PC-9 (cell line): ENCODE data around the gene C1orf159.

Experiments used
- EZH2 ChIP-seq: fragments of 200-600 bp; sonication (generic); IDR thresholded peaks from 2 replicates; pipeline ENCODE4 v1.8.0; 2017; ENCODE audit warnings: antibody characterized with exemption, low read depth
- TF ChIP-seq, protein P1 (sequence below): fragments of 200-600 bp; sonication (generic); conservative IDR thresholded peaks from 2 replicates; pipeline ENCODE4 v1.6.1; 2017; ENCODE audit warnings: mixed run types, antibody characterized with exemption, mild to moderate bottlenecking, moderate library complexity

DNA sequence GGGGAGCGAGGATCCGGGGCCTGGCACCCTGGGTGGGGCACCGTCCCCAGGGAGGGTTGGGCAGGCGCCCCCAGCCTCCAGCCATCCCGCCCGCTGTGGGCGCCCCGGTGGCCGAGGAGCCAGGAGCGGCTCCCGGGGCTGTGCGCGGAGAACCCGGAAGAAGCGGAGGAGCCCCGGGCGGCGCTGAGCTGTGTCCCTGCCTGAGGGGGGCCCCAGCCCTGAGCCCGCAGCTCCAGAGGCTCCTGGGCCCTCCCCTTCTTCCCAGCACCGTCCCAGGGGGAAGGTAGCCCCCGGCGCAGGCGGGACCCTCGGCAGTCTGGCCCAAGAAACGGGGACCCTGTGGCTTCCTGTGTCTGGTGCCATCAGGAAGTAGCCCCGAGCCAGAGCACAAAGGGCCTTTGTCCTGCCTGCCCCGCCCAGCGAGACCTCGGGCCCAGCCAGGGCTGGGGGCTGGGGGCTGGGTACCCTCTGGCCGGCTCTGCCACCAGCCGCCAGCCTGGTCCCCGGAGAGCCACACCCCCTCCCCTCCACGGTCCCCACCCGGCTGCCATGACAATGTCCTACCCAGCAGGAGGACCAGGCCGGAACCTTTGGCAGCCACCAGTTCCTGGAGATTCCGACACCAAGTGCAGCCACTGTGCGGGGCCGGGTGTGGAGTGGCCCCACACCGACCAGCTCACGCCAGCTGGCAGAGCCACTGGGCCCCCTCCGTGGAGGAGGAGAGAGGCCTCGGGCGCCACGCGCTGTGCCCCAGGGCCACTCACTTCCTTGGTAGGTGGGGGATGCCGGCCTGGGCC is 42.2 kb upstream of the C1orf159 start:
- TF ChIP-seq, protein P1, sequence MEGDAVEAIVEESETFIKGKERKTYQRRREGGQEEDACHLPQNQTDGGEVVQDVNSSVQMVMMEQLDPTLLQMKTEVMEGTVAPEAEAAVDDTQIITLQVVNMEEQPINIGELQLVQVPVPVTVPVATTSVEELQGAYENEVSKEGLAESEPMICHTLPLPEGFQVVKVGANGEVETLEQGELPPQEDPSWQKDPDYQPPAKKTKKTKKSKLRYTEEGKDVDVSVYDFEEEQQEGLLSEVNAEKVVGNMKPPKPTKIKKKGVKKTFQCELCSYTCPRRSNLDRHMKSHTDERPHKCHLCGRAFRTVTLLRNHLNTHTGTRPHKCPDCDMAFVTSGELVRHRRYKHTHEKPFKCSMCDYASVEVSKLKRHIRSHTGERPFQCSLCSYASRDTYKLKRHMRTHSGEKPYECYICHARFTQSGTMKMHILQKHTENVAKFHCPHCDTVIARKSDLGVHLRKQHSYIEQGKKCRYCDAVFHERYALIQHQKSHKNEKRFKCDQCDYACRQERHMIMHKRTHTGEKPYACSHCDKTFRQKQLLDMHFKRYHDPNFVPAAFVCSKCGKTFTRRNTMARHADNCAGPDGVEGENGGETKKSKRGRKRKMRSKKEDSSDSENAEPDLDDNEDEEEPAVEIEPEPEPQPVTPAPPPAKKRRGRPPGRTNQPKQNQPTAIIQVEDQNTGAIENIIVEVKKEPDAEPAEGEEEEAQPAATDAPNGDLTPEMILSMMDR: no peak
- no peak for TF ChIP-seq EZH2
